Inflammatory macrophage treated with lipopolysaccharide for 4 hours (primary cell): ENCODE measurements around the gene AMFR.

Experiments
- DNase-seq: peaks from one replicate; pipeline ENCODE4 v3.0.0-alpha.2; 2020

The AMFR gene

DNA sequence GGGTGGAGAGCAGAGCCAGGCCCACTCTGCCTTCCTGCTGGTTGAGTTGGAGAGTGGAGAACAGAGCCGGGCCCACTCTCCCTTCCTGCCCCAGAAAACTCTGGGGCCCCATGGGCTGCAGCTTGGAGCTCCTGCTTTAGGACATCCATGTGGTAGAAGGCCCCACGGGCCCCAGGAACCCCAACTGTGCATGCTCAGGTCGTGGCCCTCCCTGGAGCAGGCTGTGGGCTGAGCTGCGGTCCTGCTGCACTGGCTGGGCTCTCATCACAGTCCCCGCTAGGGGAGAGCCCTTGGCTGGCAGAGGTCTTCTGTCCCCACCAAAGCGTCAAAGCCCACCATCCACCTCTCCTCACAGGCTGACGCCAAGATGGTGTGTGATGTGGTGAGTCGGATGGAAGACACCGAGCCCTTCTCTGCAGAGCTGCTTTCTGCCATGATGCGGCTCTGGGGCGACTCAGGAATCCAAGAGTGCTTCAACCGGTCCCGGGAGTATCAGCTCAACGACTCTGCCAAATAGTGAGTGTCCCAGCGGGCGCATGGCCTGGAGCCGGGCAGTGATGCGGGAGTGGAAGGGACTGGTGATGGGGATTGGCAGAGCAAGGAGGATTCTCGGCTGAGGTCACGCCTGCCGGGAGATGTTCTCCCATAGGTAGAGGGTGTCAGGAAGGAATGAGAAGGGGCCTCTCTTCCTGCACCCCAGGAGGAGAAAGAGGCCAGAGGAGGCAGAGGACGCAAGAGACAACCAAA, 96.9 kb downstream of the AMFR start:
- DNase-seq: no peak

DNA sequence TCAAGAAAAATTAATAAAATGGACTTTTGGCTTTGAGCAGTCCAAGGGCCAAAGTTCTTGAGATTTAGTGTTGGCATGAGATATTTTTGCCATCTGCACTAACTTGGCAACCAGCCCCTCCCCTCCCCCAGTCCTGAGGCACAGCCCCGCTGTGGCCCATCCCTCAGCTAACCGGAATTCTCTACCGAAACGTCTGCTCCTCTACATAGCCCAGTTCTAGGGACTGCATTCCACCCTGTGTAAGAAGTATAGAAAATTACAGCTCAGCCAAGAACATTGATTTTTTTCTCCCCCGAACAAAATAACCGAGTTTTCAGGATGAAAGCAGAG, 97.5 kb downstream of the AMFR start:
- DNase-seq: no peak

DNA sequence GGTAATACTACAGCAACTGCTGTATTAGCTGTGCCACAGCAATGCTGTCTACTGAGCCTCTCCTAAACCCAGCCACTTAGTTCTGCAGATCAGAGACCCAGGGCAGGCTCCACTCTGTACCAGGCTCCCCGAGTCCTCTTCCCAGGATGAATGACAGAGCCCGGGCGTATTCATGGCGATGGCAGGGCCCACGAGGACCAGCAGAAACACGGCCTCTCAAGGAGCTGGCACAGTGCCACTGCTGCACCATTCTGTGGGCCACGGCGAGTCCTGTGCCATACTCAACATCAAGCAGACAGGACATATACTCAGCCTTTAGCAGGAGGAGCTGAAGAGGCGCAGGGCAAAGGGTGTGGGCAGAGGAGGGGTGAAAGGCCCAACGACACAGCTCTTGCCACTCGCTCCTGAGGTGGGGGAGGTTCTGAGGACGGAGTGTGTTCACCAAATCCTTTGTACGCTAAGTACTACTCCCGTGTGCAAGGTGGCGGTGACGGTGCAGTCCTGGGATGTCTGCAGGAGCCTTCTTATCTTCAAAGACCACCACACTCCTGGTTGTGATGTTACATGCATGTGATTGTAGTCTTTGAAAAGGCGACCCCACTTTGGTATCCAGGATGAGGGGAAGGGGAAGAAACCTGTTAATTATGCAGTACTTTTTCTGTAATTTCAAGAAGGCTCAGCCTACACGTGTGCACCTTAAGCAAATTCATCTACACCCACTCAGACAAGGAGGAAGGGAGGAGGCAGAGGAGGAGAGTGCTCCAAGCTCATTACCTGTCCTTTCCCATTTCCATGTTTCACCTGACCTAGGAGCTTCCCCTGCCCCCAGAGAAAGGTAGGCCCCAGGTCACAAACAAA, 98.0 kb downstream of the AMFR start:
- no peak for DNase-seq

DNA sequence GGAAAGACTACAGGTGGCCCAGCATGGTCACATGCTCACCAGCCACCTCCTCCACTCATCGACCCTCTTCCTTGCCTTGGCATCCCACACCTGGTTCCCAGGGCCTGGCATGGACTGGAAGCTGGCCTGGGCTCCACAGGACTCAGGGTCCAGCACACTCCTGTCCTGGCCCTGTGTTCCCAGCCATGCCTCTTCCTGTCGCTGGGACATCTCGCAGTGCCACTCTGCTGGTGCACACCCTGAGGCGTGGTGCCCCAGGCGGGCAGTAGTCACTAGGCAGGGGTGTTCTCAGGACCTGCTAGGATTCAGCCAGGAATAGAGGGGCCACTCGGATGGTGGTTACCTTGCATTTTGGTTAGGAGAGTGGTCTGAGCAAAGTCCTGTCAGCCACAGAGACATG, 99.4 kb downstream of the AMFR start:
- DNase-seq: no peak

DNA sequence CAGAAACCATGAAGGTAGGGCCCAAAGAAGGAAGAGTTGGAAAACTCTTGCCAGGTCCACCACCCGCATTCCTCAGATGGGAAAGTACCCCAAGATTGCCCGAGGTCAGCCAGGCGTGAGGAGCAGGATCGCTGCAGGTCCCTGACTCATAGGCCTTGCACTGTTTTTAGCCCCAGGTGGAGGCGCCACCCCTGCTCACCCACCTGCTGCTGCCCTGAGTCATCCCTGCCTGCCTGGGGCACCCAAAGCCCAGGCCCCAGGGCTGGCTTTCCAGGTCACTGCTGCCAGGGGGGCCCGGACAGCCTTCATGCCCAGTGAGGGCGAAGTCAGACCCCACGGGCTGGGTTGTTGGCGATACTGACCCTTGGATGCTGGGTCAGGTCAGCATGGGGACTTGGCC, 100.9 kb downstream of the AMFR start:
- no peak for DNase-seq

DNA sequence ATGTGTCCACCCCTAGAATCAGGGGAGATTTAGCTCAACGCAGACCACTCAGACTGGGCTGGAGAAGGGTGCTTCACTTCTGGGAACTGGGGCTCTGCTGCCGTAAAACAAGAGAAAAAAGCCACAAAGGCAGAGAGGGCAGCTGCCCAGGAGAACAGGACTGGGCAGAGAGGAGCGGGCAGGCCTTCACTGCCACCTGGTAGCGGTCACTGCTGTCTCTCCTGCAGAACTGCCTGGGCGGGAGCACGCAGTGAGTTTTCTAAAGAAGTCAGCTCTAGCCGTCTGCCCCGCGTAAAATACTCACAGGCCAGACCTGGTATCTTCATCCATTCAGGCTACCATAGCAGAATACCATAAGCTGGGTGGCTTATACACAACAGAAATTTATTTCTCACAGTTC, 103.8 kb downstream of the AMFR start:
- no peak for DNase-seq

DNA sequence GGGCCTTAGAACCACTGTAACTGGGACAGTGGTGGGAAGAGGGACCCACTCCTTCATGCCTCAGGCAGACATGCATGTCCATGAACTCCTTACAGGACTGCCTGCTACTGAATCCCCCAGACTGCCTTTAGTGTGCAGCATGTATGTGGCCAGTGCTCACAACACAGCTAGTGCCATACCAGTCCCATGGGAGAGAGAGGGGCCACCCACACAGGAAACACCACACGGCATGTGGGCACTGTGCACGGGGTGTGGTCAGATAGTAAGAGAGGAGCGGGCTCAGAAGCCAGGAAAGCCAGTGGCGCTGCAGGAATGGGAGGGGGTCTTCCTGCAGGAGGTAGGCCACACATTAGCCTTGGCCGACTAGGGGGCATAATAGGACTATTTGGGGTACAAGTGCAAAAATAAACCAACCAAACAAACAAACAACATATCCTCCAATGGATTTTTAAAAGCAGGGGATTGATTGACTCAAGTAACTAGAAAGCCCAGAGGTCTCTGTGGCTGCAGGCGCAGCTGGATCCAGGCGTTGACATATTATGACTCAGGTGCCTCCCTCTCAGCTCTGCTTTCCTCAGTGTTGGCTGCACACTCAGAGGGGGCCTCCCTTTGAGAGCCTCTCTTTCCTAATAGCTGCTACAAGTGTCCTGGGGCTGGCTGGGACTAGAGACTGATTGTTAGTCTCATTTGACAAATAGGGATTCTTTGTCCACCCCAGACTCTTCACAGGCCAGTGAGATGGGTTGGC, 104.4 kb downstream of the AMFR start:
- DNase-seq: no peak

DNA sequence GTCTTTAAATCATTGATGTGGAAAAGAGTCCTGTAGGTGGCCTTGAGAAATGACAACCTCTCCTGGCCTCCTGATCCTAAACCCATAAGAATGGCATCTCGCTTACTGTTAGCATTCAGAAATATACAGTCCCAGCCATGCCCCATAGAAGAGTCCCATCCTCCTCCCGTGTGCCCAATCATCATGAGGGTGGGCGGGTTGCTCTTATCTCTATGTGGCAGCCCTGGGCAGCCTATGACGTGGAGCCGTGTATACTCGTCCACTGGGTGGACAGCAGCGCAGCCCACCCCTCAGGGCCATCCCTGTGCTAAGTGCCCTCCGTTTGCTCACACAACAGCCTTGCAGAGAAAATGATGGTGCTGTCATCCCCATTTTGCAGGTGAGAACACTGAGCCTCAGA, 105.3 kb downstream of the AMFR start:
- DNase-seq: no peak

DNA sequence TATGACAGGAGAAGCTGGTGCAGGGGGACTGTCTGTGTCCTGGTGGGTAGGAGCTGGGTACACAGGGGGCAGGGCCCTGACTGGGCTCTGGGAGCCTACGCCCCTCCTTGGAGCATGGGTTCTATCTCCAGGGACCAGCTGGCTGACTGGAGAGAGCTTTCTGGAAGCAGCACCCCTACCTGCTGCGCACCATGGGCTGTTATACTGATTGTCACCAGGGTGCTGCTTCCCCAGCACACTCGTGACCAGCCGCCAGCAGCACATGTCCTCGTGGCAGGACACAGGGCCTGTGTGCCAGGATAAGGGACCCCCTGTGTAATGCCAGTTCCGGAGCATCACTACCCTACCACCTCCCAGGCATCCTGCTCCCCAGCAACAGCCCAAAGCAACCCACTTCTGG, 106.0 kb downstream of the AMFR start:
- DNase-seq: no peak

DNA sequence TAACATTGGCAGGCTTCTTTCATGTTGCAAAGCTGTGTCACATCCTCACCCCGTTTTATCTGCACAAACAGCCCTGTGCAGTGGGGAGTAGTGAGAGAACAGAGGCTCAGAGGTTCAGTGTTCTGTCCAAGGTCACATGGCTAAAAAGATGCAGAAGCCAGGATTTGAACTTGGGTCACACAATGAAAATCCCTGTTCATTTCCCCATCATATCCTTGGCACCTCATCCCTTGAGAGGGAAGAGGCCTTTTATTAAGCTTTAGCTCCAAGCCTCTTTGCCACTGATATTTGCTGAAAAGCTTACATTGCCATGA, 106.6 kb downstream of the AMFR start:
- no peak for DNase-seq

DNA sequence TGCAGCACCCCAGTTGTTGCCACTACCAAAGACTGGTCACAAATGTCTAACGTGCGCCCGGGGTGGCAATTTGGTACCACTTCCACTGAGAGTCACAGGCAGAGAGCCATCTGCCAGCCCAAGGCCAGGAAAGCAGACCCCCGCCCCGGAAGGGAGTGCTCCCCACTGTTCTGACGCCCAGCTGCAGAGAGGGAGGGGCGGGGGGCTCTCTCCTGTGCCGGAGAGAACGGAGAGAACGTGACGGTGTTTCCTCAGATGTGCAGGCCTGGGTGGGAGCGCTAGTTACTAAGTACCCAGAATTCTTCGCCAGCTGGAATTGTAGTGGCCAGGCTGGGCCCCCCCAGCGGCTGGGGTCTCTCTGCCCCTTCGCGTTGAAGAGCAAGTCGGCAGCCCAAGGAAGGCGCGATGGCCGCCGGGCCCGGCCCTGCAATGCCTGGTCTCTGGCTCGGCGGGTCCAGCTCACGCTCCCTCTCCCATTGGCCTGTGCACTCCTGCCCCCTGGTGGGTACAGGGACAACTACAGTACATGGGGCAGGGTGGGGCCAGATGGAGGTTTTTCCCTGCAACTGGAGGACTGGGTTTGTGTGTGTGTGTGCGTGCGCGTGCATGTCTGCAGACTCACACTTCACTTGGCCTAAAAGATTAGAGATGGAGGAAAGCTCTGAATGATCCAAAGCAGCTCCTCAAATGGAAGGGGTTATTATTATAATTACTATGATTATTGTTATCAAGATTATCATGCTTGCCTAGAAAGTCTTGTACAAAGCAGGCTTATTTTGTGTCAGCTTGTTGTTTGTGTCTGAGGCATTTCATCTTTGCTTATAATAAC, 107.1 kb downstream of the AMFR start:
- DNase-seq: peak; percentile 62

DNA sequence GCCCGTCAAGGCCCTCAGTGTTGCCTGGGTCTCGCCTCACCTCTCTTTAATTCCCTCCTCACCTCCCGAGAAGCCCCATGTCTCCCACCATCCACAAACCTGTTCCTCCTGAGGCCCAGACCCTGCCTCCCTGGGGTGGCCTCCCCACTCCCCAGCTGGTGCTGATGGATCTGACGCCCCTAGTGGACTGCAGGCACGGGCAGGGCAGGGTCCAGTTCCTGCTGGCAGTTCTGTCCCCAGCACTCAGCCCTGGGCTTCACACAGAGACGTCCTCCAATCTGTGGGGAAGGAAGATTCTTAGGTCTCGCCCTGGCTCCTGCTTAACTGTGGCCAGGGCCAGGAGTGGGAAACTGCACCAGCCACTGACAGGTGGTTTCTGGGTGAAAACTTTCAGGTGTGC, 108.8 kb downstream of the AMFR start:
- DNase-seq: no peak

DNA sequence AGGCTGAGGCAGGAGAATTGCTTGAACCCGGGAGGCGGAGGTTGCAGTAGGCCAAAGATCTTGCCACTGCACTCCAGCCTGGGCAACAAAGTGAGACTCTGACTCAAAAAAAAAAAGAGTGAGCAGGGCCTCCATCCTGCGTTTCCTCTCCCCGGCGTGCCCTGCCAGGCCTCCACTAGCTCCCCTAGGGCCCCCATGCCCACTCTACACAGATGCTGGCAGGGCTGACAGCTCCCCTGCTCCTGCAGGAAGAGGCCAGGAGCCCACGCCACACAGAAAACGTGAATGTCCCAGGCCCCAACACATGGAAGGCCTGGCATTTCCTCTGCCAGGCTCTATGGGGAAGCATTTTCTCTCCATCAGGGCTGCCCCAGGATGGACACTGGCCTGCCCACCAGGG, 109.4 kb downstream of the AMFR start:
- no peak for DNase-seq

DNA sequence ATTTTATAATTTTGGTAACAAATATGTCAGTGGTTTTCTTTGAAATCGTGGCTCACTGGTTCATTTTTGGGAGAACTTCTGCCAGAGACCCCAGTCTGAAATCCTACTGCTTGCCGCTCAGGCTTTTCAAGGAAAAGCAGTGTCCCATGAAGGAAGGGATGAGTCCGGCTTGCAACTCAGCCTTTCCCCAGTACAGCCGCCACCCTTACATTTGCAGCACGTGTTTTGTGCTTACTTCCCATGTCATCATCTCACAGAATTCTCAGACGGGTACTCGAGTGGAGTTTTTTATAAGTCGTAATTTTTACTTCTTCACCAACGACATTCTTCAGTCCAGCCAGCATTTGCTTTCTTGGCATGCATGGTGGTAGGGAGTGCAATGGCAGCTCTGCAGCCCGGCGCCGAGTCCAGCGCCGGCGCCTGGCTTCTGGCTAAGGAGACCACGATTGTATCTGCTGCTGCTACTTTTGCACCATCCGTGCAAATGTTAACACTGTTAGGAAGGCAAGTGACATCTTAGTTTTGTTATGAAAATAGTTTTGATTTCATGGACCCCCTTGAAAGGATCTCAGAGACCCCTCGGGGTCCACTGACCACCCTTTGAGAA, 111.0 kb downstream of the AMFR start:
- DNase-seq: no peak

DNA sequence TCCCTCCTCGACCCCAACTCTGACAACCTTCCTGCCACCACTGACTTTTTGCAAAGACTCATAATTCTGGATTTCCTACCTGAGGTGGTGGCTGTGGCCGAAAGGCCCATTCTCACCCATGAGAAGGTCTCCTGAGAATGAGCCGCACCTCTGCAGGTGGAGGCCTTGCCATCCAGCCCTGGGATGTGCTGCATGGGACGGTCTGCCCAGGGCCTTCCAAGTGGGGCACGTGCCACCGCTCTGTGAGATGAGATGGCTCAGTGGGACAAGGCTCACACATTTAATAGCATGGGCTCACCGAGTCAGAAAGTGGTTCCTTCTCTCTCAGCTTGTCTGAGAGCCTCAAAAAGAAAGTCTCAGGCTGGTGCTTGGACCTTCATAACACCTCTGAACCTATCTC, 112.8 kb downstream of the AMFR start:
- no peak for DNase-seq

DNA sequence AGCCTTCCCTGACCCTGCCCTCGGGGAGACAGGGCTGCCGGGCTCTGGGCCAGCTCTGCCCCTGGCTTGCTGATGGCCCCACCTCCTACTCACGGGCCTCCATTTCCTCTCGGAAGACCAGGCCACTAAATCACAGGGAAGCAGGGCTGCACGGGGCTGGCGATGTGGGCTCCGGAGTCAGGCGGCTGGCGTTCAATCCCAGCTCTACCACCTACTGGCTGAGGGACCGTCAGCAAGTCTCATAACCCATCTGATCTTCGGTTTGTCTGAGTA, 113.4 kb downstream of the AMFR start:
- no peak for DNase-seq
